HG02571 (cell line): ENCODE measurements around the gene OR2V1.
"Not testable (repeated sequence)": the region's sequence is repeated elsewhere in the genome, so short reads cannot be mapped to it uniquely, and the experiment has no call there.

Experiments used
- ATAC-seq: cut with Tn5 transposase; IDR thresholded peaks from one replicate; pipeline ENCODE4 v1.9.1; 2021; ENCODE audit warnings: mild to moderate bottlenecking, moderate library complexity; ENCODE audit not compliant: unreplicated experiment

Gene OR2V1

GRCh38 chr5:181104606-181105390 lies 26.2 kb downstream of the OR2V1 start:
- not testable (repeated sequence) for ATAC-seq

DNA sequence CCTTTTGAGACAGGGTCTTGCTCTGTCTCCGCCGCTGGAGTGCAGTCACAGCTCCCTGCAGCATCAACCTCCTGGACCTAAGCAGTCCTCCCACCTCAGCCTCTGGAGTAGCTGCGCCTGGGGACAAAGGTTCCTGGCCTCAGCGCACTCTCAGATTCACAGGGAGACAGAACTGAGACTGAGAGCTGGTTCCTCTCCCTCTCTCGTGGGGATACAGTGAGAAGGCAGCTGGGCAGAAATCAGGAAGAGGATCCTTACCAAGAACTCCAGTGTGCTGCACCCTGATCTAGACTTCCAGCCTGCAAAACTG lies 26.8 kb downstream of the OR2V1 start:
- not testable (repeated sequence) for ATAC-seq

- ATAC-seq, result not testable (repeated sequence)
Observed at GRCh38 chr5:181101930-181102674, 28.9 kb downstream of the OR2V1 start.

DNA sequence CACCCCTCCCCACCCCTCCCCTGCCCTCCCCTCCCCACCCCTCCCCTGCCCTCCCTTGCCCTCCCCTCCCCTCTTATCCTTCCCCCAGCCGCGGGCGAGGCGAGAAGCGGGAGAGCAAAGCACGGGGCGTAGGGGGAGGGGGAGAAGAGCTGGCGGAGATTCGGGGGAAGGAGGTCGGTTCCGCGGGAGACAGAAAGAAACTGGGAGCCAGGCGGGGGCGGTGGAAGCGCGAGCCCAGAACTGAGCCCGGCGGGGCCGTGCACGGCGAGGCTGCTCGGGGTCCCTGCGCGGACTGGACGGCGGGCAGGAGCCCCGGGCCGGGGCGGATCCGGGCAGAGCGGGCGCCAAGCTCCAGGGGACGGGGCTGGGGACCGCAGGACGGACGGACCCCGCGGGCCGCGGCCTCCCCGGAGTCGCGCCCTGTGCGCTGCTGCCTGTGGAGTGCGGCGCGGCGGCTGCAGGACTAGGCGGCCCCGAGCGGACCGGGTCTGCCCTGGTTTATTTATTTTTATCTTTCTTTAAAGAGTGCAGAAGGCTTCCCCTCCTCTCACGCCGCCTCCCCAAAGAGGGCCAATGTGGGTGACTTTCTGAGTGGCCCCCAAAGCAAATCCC lies 29.8 kb downstream of the OR2V1 start:
- not testable (repeated sequence) for ATAC-seq

- no peak for ATAC-seq
Observed at GRCh38 chr5:181100121-181100875, 30.7 kb downstream of the OR2V1 start.

GRCh38 chr5:181099602-181100086 lies 31.3 kb downstream of the OR2V1 start:
- ATAC-seq, result no peak

- ATAC-seq, result no peak
Observed at GRCh38 chr5:181098762-181099601, 32.0 kb downstream of the OR2V1 start.

DNA sequence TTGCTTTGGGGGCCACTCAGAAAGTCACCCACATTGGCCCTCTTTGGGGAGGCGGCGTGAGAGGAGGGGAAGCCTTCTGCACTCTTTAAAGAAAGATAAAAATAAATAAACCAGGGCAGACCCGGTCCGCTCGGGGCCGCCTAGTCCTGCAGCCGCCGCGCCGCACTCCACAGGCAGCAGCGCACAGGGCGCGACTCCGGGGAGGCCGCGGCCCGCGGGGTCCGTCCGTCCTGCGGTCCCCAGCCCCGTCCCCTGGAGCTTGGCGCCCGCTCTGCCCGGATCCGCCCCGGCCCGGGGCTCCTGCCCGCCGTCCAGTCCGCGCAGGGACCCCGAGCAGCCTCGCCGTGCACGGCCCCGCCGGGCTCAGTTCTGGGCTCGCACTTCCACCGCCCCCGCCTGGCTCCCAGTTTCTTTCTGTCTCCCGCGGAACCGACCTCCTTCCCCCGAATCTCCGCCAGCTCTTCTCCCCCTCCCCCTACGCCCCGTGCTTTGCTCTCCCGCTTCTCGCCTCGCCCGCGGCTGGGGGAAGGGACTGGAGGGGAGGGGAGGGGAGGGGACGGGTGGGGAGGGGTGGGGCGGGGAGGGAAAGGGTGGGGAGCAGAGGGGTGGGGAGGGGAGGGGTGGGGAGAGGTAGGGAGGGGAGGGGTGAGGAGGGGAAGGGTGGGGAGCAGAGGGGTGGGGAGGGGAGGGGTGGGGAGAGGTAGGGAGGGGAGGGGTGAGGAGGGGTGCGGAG lies 33.0 kb downstream of the OR2V1 start:
- ATAC-seq, result not testable (repeated sequence)

- not testable (repeated sequence) for ATAC-seq
Observed at GRCh38 chr5:181097383-181097753, 33.6 kb downstream of the OR2V1 start.

DNA sequence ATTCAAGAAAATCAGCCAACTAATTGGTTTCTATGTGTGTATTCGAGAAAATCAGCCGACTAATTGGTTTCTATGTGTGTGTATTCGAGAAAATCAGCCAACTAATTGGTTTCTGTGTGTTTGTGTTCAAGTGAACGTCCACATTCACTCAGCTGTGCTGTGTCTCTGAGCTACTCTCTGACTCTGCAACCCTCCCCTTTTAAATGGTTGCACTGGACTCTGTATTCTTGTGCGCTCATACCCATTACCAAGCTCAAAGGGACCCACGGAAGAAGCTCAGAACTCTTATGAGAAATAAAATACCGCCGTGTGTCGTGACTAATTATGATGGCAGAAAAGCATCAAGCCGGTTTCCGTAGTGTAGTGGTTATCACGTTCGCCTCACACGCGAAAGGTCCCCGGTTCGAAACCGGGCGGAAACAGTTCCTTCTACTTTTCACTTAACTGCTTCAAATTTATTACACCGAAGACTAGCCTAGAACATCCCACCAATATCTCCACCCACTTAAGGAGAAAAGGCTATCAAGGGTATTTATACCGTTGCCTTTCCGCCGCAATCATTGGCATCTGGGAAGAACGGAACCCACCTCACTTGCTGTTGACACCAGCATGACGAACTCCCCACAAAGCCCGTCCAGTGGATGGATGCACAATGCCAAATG lies 34.1 kb downstream of the OR2V1 start:
- not testable (repeated sequence) for ATAC-seq

DNA sequence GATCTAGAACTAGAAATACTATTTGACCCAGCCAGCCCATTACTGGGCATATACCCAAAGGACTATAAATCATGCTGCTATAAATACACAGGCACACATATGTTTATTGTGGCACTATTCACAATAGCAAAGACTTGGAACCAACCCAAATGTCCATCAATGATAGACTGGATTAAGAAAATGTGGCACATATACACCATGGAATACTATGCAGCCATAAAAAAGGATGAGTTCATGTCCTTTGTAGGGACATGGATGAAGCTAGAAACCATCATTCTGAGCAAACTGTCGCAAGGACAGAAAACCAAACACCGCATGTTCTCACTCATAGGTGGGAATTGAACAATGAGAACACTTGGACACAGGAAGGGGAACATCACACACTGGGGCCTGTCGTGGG lies 35.8 kb downstream of the OR2V1 start:
- not testable (repeated sequence) for ATAC-seq

DNA sequence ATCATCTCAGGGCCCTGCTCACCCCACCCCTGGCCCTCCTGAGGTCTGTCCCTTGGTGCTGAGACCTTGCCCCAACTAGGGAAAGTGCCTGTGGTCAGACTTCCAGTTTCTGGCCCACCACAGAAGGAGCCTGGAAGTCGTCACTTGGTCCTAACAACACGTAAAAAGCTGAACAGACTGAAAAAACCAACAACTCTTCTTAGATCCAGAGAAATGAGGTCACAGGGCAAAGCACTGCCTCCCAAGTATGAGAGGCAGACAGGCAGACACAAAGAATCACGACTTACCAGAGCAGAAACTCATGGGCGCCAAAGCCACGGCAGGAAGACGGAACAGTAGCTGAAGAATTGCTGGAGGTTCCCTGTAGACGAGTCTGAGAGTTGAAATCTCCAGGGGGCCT lies 38.5 kb downstream of the OR2V1 start:
- no peak for ATAC-seq

DNA sequence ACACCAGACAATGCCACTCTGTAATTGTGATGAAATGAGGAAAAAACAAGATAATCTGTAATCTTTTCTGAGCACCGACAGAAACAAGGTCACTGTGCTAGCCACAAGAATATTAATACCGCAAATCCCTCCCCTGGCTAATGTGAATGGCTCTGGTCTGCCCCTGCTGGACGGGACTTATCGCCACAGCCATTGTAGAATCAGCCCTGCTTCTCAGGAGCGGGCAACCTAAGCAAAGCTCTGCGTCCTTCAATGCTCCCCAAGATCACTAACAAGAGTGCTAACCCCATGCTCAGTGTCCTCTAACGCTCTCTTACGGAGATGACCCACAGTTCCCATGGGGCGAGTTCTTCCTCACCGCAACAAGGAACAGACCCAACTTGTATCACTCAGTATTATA lies 42.7 kb downstream of the OR2V1 start:
- no peak for ATAC-seq

DNA sequence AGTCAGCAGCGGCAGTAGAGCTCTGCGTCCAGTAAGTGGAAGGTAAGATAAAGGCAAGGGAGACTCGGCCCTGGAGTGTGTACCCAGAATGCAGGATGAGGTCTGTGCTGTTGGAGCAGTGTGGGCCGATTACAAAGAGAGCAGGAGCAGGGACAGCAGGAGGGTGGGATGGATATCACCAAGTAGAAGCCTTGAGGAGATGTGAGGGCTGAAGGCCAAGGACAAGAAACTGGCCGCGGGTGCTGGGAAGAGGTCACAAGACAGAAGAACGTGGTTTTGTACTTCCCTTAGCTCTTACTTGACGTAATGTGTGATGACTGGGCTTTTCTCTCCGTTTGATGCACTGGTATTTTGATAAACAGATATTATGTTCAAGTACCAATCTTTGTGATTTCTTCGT lies 43.7 kb downstream of the OR2V1 start:
- no peak for ATAC-seq

DNA sequence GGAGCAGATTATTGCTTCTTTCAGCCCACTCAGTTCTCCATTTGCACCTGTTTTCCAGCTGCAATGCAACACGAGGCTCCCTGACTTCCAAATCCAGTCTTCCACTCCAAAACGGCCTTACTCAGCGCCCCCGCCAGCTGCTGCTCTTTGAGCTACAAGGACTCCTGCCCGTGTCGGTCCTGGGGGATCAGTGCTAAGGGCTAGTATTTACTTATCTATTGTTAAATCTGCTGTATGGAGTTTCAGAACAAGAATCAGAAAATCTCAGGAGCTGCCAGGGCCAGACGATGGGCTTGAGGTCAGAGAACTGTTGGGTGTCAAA lies 44.1 kb downstream of the OR2V1 start:
- no peak for ATAC-seq

DNA sequence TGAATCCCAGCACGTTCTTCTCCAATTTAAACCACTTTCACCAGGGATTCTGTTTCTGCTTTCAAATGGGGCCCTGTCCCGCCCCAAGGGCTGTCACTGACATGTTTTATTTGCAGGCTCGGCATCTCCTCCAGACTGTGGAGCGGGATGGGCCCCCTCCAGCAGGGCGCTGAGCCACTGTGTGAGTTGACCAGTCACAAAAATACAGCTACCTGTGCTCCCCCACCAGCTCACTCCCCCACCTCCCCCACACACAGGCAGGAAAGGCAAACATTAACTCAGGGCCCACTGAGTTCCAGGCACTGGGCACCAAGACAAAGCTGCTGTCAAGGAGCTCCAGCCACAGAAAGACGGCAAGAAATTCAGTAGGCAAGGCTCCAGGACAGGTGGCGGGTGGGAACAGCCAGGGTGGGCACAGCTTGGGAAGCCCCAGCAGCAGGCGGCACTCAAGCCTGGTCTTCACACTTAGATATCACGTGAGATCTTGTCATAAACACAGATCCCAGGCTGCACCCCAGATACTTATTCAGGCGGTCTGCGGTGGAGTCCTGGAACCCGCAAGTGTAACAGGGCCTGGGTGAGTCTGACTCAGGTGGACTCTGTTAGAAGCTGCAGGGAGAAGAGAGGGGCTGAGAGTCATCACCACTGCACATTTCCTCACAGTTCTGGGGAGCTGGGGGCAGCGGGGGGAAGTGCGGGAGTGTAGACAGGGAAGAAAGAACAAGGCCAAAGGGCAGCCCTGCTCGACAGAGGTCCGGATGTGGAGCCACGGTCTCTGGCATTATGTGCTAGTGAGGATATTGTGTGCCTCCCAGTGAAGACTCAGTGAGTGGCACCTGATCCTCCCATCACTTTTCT lies 44.7 kb downstream of the OR2V1 start:
- no peak for ATAC-seq

- no peak for ATAC-seq
Observed at GRCh38 chr5:181084621-181085195, 46.3 kb downstream of the OR2V1 start.

DNA sequence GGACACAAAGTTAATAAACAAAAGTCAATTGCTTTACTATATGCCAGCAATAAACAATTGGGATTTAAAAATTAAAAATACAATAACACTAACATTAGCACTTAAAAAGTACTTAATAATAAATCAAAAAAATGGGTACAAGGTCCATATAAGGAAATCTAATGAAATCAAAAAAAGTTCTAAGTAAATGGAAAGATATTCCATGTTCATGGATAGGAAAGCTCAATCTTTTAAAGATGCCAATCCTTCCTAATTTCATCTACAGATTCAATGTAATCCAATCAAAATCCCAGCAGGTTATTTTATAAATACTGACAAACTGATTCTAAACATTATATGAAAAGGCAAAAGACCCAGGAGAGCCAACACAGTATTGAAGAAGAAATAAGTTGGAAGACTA lies 49.0 kb downstream of the OR2V1 start:
- ATAC-seq, result no peak
